Keratinocyte (primary cell): ENCODE data around the gene MRPL48.
"Not testable (repeated sequence)": the region's sequence is repeated elsewhere in the genome, so short reads cannot be mapped to it uniquely, and the experiment has no call there.

Source experiments
- CTCF ChIP-seq, 3 experiments: IDR thresholded peaks in 1 of 3; conservative IDR thresholded peaks in 1 of 3; optimal IDR thresholded peaks in 1 of 3; 2 replicates in 2 of 3; 3 replicates in 1 of 3; pipeline versions ENCODE3 to v1.5.1; 2011; ENCODE audit warnings: low read length in 3 of 3, mild to moderate bottlenecking in 3 of 3, moderate library complexity in 2 of 3, control low read depth in 1 of 3, inconsistent platforms in 1 of 3; ENCODE audit not compliant: insufficient read depth in 2 of 3; ENCODE audit errors: extremely low read depth in 1 of 3
- EZH2 ChIP-seq: IDR thresholded peaks from one replicate; pipeline ENCODE4 v1.6.1; 2012; ENCODE audit warnings: inconsistent platforms, mild to moderate bottlenecking, low read length, moderate library complexity

- TF ChIP-seq CTCF (optimal IDR thresholded peaks at IDR 0.05 in 1 of 3, IDR thresholded peaks at IDR 0.05 in 1 of 3, conservative IDR thresholded peaks at IDR 0.05 in 1 of 3; ENCODE audit: extremely low read depth in 1 of 3, insufficient read depth in 2 of 3, low read length in 3 of 3); EZH2: not testable (repeated sequence)
Observed at GRCh38 chr11:73785467-73785866, 2.2 kb upstream of the MRPL48 start.
